HUES48 (cell line): ENCODE measurements around the gene CTSW.
A peak's percentile ranks its signal among the peaks of the same experiment; 100 is the strongest.

Experiments used
- H3K27ac ChIP-seq: one replicate; pipeline ENCODE4 v1.7.0; 2013; ENCODE audit warnings: low read depth, low read length, inconsistent platforms
- H3K27me3 ChIP-seq: 2 replicates; pipeline ENCODE4 v1.6.1; 2013; ENCODE audit warnings: mild to moderate bottlenecking, low read length; ENCODE audit not compliant: control insufficient read depth, insufficient read depth
- H3K36me3 ChIP-seq: 2 replicates; pipeline ENCODE4 v1.6.1; 2013; ENCODE audit warnings: low read length; ENCODE audit not compliant: control insufficient read depth, insufficient read depth
- H3K4me1 ChIP-seq: 2 replicates; pipeline ENCODE4 v1.6.1; 2013; ENCODE audit warnings: mild to moderate bottlenecking, low read length; ENCODE audit not compliant: control insufficient read depth, insufficient read depth
- H3K4me3 ChIP-seq: 2 replicates; pipeline ENCODE4 v1.5.1; 2013; ENCODE audit warnings: mild to moderate bottlenecking, low read depth, low read length
- H3K9ac ChIP-seq: 2 replicates; pipeline ENCODE4 v1.6.1; 2013; ENCODE audit warnings: mild to moderate bottlenecking, low read depth, low read length, moderate library complexity
- H3K9me3 ChIP-seq: 2 replicates; pipeline ENCODE4 v1.6.1; 2013; ENCODE audit warnings: low read length; ENCODE audit not compliant: control insufficient read depth, insufficient read depth

CTSW gene

GRCh38 chr11:65868907-65869306 is 10.7 kb upstream of the CTSW start:
- Histone ChIP-seq H3K4me3 (no peak overlapping the region), H3K9ac (no peak overlapping the region), H3K36me3 (peaks cover 33% of the 10 kb centered on the region), H3K27me3 (no peaks in the 10 kb centered on the region; the same call in 1 of the 2 replicates), H3K27ac (no peak overlapping the region), H3K4me1 (0 out of 2 replicates have a peak, but pooled peaks cover 4% of the 10 kb centered on the region), H3K9me3 (no peaks in the 10 kb centered on the region)

GRCh38 chr11:65869643-65870306 is 9.9 kb upstream of the CTSW start:
- Histone ChIP-seq H3K9ac (no peak overlapping the region), H3K36me3 (peaks cover 24% of the 10 kb centered on the region), H3K27ac (no peak overlapping the region), H3K4me1 (0 out of 2 replicates have a peak, but pooled peaks cover 4% of the 10 kb centered on the region), H3K27me3 (no peaks in the 10 kb centered on the region; the same call in 1 of the 2 replicates), H3K9me3 (no peaks in the 10 kb centered on the region), H3K4me3 (no peak overlapping the region)

- no peak overlapping the region for H3K9ac ChIP-seq
- H3K4me1 ChIP-seq, result 0 out of 2 replicates have a peak, but pooled peaks cover 4% of the 10 kb centered on the region
- H3K27me3 ChIP-seq, result no peaks in the 10 kb centered on the region; the same call in 1 of the 2 replicates
- no peak overlapping the region for H3K27ac ChIP-seq
- no peaks in the 10 kb centered on the region for H3K9me3 ChIP-seq
- peaks cover 19% of the 10 kb centered on the region for H3K36me3 ChIP-seq
- no peak overlapping the region for H3K4me3 ChIP-seq
Observed at GRCh38 chr11:65870307-65870658, 9.4 kb upstream of the CTSW start.

GRCh38 chr11:65870706-65871681 is 8.6 kb upstream of the CTSW start:
- Histone ChIP-seq H3K4me1 (0 out of 2 replicates have a peak, but pooled peaks cover 4% of the 10 kb centered on the region), H3K27me3 (no peaks in the 10 kb centered on the region; the same call in 1 of the 2 replicates), H3K9ac (no peak overlapping the region), H3K36me3 (peaks cover 12% of the 10 kb centered on the region; the same call in 1 of the 2 replicates), H3K9me3 (no peaks in the 10 kb centered on the region), H3K27ac (no peak overlapping the region), H3K4me3 (no peak overlapping the region)

GRCh38 chr11:65871811-65872548 is 7.7 kb upstream of the CTSW start:
- no peaks in the 10 kb centered on the region; the same call in 1 of the 2 replicates for H3K27me3 ChIP-seq
- H3K4me3 ChIP-seq, result peak overlapping the region; percentile 67; the same call in 1 of the 2 replicates
- no peaks in the 10 kb centered on the region for H3K9me3 ChIP-seq
- no peak overlapping the region for H3K27ac ChIP-seq
- H3K36me3 ChIP-seq, result 0 out of 2 replicates have a peak, but pooled peaks cover 4% of the 10 kb centered on the region
- H3K4me1 ChIP-seq, result 0 out of 2 replicates have a peak, but pooled peaks cover 4% of the 10 kb centered on the region
- H3K9ac ChIP-seq, result no peak overlapping the region

- H3K9ac ChIP-seq, result no peak within 1 kb of the TSS
- H3K9me3 ChIP-seq, result no peaks in the 10 kb centered on the region
- H3K27me3 ChIP-seq, result no peaks in the 10 kb centered on the region; the same call in 1 of the 2 replicates
- peak within 1 kb of the TSS; percentile 67 for H3K4me3 ChIP-seq
- H3K27ac ChIP-seq, result no peak within 1 kb of the TSS
- H3K4me1 ChIP-seq, result no peaks in the 10 kb centered on the region
- H3K36me3 ChIP-seq, result no peaks in the 10 kb centered on the region
Observed at GRCh38 chr11:65872586-65873317, 6.9 kb upstream of the CTSW start, which contains the start of gene EFEMP2. Gene EFEMP2 (minus strand): TSS chr11:65872800. CDS start chr11:65872354, 446 bp downstream.

GRCh38 chr11:65873318-65874156 is 6.1 kb upstream of the CTSW start:
- H3K36me3 ChIP-seq, result no peaks in the 10 kb centered on the region
- no peaks in the 10 kb centered on the region for H3K9me3 ChIP-seq
- H3K9ac ChIP-seq, result no peak overlapping the region
- H3K4me3 ChIP-seq, result peak overlapping the region; percentile 67
- no peaks in the 10 kb centered on the region; the same call in 1 of the 2 replicates for H3K27me3 ChIP-seq
- H3K27ac ChIP-seq, result no peak overlapping the region
- H3K4me1 ChIP-seq, result no peaks in the 10 kb centered on the region

GRCh38 chr11:65880027-65880426 is 390 bp downstream of the CTSW start:
- Histone ChIP-seq H3K4me3 (no peak overlapping the region), H3K27ac (no peak overlapping the region), H3K4me1 (peaks cover 3% of the 10 kb centered on the region; the same call in 1 of the 2 replicates), H3K9ac (no peak overlapping the region), H3K27me3 (no peaks in the 10 kb centered on the region), H3K36me3 (peaks cover 29% of the 10 kb centered on the region), H3K9me3 (no peaks in the 10 kb centered on the region)

GRCh38 chr11:65880844-65881421 is 1.3 kb downstream of the CTSW start:
- Histone ChIP-seq H3K27ac (no peak overlapping the region), H3K4me3 (no peak overlapping the region), H3K9ac (no peak overlapping the region)

More at GRCh38 chr11:65880844-65881421, 1.3 kb downstream of the CTSW start:
- Histone ChIP-seq H3K36me3 (peaks cover 39% of the 10 kb centered on the region), H3K4me1 (peaks cover 3% of the 10 kb centered on the region; the same call in 1 of the 2 replicates), H3K27me3 (no peaks in the 10 kb centered on the region), H3K9me3 (no peaks in the 10 kb centered on the region)
